AG10803 (cell line): ENCODE measurements around the gene COLEC11.
"Not testable (repeated sequence)": the region's sequence is repeated elsewhere in the genome, so short reads cannot be mapped to it uniquely, and the experiment has no call there.

ENCODE experiments used
- DNase-seq: peaks from one replicate; pipeline ENCODE4 v3.0.0; 2010; ENCODE audit warnings: low read depth
- H3K4me3 ChIP-seq: 2 replicates; pipeline ENCODE4 v1.5.1; 2011; ENCODE audit warnings: mild to moderate bottlenecking, low read length, control low read depth
- CTCF ChIP-seq: conservative IDR thresholded peaks from 2 replicates; pipeline ENCODE4 v1.5.1; 2011; ENCODE audit warnings: mild to moderate bottlenecking, low read length, control low read depth, inconsistent platforms

The COLEC11 gene

DNA sequence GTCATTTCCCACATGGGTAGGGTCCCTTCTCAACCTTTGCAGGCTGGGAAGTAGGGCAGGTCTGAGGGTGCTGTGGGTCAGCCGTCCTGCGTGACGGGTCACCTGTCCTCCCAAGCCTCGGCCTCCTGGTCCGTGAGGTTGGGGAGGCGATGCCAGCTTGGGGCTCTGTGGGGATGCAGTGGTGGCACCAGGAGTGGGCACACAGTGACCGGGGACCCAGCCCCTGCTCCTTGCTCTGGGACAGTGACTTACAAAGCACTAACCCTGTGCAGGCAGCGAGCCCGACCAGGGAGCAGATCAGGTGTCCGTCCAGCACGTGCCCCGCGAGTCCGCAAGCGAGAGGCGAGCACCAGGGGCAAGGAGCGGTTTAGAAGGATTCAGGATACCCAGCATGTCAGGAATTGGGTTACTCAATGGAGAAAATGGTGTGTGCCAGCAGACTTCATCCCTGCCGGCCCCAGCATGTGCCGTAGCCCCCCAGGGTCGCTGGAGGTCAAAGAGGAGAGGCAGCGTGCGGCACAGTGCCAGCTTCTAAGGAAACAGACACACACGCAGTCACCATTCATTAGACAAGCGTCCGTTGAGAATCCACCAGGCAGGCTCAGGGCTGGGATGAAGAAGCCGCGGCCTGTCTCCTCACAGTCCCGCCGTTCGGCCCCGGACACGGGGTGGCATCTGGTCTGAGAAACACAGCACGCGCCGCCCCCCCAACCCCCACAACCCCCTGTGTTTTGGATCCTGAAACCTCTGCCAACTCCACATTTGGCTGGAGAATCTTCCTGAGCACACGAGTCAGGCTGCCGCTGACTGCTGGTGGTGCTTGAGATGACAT is 11.7 kb downstream of the COLEC11 start:
- H3K4me3 ChIP-seq: no peak overlapping the region
- no peak for DNase-seq
- no peak for TF ChIP-seq CTCF

GRCh38 chr2:3608373-3609278 is 13.7 kb downstream of the COLEC11 start:
- no peak for TF ChIP-seq CTCF
- no peak for DNase-seq
- no peak overlapping the region for H3K4me3 ChIP-seq

GRCh38 chr2:3609279-3609673 is 14.4 kb downstream of the COLEC11 start:
- not testable (repeated sequence) for H3K4me3 ChIP-seq, DNase-seq

DNA sequence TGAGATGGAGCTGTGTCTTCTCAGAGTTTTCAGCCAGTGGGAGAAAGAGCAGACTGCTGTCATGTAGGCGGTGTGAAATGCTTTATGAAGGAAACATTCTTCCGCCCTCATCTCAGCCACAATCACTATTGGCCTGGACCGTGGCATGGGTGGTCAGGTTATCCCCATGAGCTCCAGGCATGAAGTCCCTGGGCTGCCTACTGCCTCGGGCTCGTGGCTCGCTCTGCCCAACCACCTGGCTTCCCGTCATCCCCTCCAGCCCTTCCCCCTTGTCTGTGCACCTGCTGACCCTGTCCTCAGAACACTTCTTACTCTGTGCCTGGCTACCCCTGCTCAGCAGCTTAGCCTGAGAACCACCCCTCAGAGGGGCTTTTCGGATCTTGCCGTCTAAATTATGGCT is 15.5 kb downstream of the COLEC11 start:
- TF ChIP-seq CTCF: no peak
- no peak for DNase-seq

DNA sequence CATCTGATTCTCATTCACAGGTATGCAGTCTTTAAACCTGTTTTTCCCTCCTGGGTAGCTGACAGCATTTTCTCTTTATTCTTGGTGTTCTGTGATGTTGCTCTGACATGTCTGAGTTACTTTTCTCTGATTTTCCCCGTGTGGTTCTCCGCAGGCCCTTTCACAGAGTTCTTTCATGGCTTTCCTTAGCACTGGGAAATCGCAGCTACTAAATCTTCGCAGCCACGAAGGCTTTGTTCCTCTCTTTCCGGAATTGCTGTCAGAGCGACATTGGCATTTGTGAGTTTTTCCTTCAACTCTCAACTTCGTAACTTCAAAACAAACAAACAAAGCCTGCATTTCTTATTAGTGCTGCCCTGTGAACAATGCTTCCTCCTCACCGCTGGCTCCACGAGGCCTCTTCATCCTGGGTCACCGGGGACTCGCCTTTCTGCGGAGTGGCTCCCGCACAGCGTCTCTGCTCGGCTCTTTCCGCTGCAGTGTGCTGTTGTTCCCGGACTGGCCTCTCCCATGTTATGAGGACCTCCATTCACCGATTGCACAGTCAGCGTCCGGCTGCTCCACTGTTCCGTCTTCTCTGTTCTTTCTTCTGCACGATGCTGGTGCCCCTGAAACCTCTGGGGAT is 16.1 kb downstream of the COLEC11 start:
- TF ChIP-seq CTCF: no peak

More for the DNA sequence above, 15.5 kb downstream of the COLEC11 start:
- no peak overlapping the region for H3K4me3 ChIP-seq

GRCh38 chr2:3611589-3611988 is 16.7 kb downstream of the COLEC11 start:
- no peak for DNase-seq
- TF ChIP-seq CTCF: no peak
- H3K4me3 ChIP-seq: no peak overlapping the region

More for the DNA sequence above, 16.1 kb downstream of the COLEC11 start:
- no peak for DNase-seq
- H3K4me3 ChIP-seq: no peak overlapping the region
